Vein endothelial cell (primary cell): ENCODE measurements around the gene AHDC1. TPM values are rescaled to one million over a fixed set of nuclear protein-coding genes. Genes with fewer than 3 reads are reported as not detected.

Experiments
- small RNA-seq: library from RNA; depleted of rRNA; stranded (forward); fragments of <200 nt; gene quantifications from one replicate; pipeline ENCODE3, GENCODE V24; 2012
- total RNA-seq: library from RNA; depleted of rRNA; stranded (reverse); fragments of >200 nt; gene quantifications from 2 replicates; pipeline ENCODE4 v1.2.3, GENCODE V29; 2012

AHDC1 gene
- total RNA-seq = 14.4 and 18.9 TPM in 2 replicates

GRCh38 chr1:27603681-27604578, at the start of gene AHDC1:
TSS of gene AHDC1 (minus strand) at chr1:27604144. CDS start at chr1:27552115, 52,029 bp downstream.

GRCh38 chr1:27634985-27635367, 31.0 kb upstream of the AHDC1 start, which contains the start of gene FGR:
TSS of gene FGR (minus strand) at chr1:27635185. CDS start at chr1:27623916, 11,269 bp downstream.

DNA sequence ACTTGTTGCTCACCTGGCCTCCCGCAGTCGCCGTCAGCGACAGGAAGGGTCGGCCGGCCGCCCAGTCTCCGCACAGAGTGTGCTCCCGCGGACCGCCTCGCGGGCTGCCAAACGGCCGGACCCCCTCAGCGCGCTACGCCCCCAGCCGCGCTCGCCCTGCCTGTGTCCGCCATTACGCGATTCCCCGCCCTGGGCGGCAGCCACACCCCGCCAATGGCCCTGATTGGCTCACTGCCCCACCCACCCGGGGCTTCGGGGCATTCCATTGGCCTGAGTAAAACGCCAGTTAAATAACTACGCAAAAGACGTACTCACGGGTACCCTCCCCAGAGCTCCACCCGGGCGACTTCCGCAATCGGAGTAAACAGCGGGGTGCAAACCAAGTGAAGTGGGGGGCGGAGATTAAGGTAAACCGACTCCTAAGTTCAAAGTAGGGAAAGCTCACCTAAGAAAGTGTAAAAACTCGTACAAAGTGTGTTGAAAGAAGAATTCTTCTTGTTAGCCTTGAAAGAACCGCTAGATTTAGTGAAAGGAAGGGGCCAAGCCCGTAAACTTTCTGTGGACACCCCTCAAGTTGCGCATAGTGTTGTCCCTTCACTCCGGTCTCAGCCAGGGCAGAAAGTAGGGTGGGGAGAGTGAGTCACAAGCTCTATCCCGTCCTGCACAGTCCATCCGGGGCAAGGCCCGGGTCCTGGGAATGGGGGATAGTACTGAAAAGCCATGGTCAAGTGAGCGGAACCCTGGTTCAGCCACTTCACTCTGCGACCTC, 113.8 kb downstream of the AHDC1 start, which contains the start of gene WASF2:
Gene WASF2 (minus strand): TSS at position 195 of the 769 bp plus-strand sequence. CDS start 61,277 bp downstream, outside the sequence.

Small RNA genes within 50 kb of the gene (small RNA-seq; reads per million reads assigned to genes)
- gene AL031729.1 = not detected

Other genes starting within 250 kb of the AHDC1 start
- gene MAP3K6, start 237.2 kb downstream of the AHDC1 start, total RNA-seq = 13.4 and 16.9 TPM in 2 replicates
- 0.33 and 0.48 TPM in 2 replicates for gene FCN3, start 229.3 kb downstream of the AHDC1 start, total RNA-seq
- gene CD164L2, start 220.8 kb downstream of the AHDC1 start, total RNA-seq = not detected in 2 replicates
- 0.98 and 2.6 TPM in 2 replicates for gene GPR3, start 211.5 kb downstream of the AHDC1 start, total RNA-seq
- 57.8 and 64.7 TPM in 2 replicates for gene WASF2, start 114.0 kb downstream of the AHDC1 start, total RNA-seq
- under 0.01 and 0.19 TPM in 2 replicates for gene FGR, start 31.0 kb upstream of the AHDC1 start, total RNA-seq
- 13.7 and 20.3 TPM in 2 replicates for gene IFI6, start 68.0 kb upstream of the AHDC1 start, total RNA-seq
- 6.9 and 11.8 TPM in 2 replicates for gene FAM76A, start 121.8 kb upstream of the AHDC1 start, total RNA-seq
- 109 and 125 TPM in 2 replicates for gene STX12, start 169.1 kb upstream of the AHDC1 start, total RNA-seq
- 44.4 and 54.3 TPM in 2 replicates for gene PPP1R8, start 226.6 kb upstream of the AHDC1 start, total RNA-seq